ENCODE results near the gene COLEC11.
"Not testable (repeated sequence)": the region's sequence is repeated elsewhere in the genome, so short reads cannot be mapped to it uniquely, and the experiment has no call there.

Gene COLEC11

GRCh38 chr2:3576263-3576630 is 18.7 kb upstream of the COLEC11 start:
- ATAC-seq; DNase-seq (ENCODE audit: low spot score in 2 of 2); H3K9me3 Mint-ChIP-seq: not testable (repeated sequence)
- Mint-ChIP-seq H3K4me3 (peak overlapping the region; percentile 93), H3K36me3 (peaks cover 65% of the 10 kb centered on the region), H3K27ac (peak overlapping the region; percentile 90), H3K4me1 (peaks cover 46% of the 10 kb centered on the region)

GRCh38 chr2:3578987-3579386 is 15.9 kb upstream of the COLEC11 start:
- peak overlapping the region; percentile 90 for H3K27ac Mint-ChIP-seq
- peak overlapping the region; percentile 93 for H3K4me3 Mint-ChIP-seq
- no peak for ATAC-seq
- peaks cover 46% of the 10 kb centered on the region for H3K4me1 Mint-ChIP-seq
- H3K36me3 Mint-ChIP-seq, result peaks cover 92% of the 10 kb centered on the region
- H3K9me3 Mint-ChIP-seq, result no peaks in the 10 kb centered on the region
- no peak for DNase-seq (ENCODE audit: low spot score in 2 of 2)

GRCh38 chr2:3580449-3580848 is 14.5 kb upstream of the COLEC11 start:
- H3K4me3 Mint-ChIP-seq, result no peak overlapping the region
- no peaks in the 10 kb centered on the region for H3K9me3 Mint-ChIP-seq
- ATAC-seq (no peak), DNase-seq (ENCODE audit: low spot score in 2 of 2) (no peak)
- H3K27ac Mint-ChIP-seq, result no peak overlapping the region
- peaks cover 92% of the 10 kb centered on the region for H3K36me3 Mint-ChIP-seq
- H3K4me1 Mint-ChIP-seq, result peaks cover 46% of the 10 kb centered on the region

- Mint-ChIP-seq H3K4me3 (no peak overlapping the region), H3K27ac (no peak overlapping the region)
Measured at GRCh38 chr2:3581367-3582262, 13.3 kb upstream of the COLEC11 start.

GRCh38 chr2:3584076-3584475 is 10.8 kb upstream of the COLEC11 start:
- Mint-ChIP-seq H3K27ac (no peak overlapping the region), H3K36me3 (peaks cover 59% of the 10 kb centered on the region), H3K4me1 (peaks cover 12% of the 10 kb centered on the region), H3K4me3 (no peak overlapping the region), H3K9me3 (no peaks in the 10 kb centered on the region)
- DNase-seq (ENCODE audit: low spot score in 2 of 2) (no peak), ATAC-seq (no peak)

More at GRCh38 chr2:3581367-3582262, 13.3 kb upstream of the COLEC11 start:
- H3K4me1 Mint-ChIP-seq, result peaks cover 37% of the 10 kb centered on the region
- H3K9me3 Mint-ChIP-seq, result no peaks in the 10 kb centered on the region
- no peak for DNase-seq (ENCODE audit: low spot score in 2 of 2)
- ATAC-seq, result no peak
- H3K36me3 Mint-ChIP-seq, result peaks cover 80% of the 10 kb centered on the region

GRCh38 chr2:3584608-3585260 is 10.2 kb upstream of the COLEC11 start:
- Mint-ChIP-seq H3K27ac (no peak overlapping the region), H3K4me1 (peaks cover 5% of the 10 kb centered on the region), H3K4me3 (no peak overlapping the region), H3K36me3 (peaks cover 57% of the 10 kb centered on the region), H3K9me3 (no peaks in the 10 kb centered on the region)
- no peak for DNase-seq (ENCODE audit: low spot score in 2 of 2)
- no peak for ATAC-seq

- DNase-seq (ENCODE audit: low spot score in 2 of 2) (no peak), ATAC-seq (no peak)
- H3K27ac Mint-ChIP-seq, result no peak overlapping the region
- H3K4me1 Mint-ChIP-seq, result peaks cover 2% of the 10 kb centered on the region
- no peak overlapping the region for H3K4me3 Mint-ChIP-seq
- no peaks in the 10 kb centered on the region for H3K9me3 Mint-ChIP-seq
- peaks cover 49% of the 10 kb centered on the region for H3K36me3 Mint-ChIP-seq
Measured at GRCh38 chr2:3585261-3586109, 9.4 kb upstream of the COLEC11 start.

- no peaks in the 10 kb centered on the region for H3K9me3 Mint-ChIP-seq
- DNase-seq (ENCODE audit: low spot score in 2 of 2), result no peak
- H3K4me3 Mint-ChIP-seq, result no peak overlapping the region
- H3K27ac Mint-ChIP-seq, result no peak overlapping the region
- no peaks in the 10 kb centered on the region for H3K4me1 Mint-ChIP-seq
- no peak for ATAC-seq
- peaks cover 42% of the 10 kb centered on the region for H3K36me3 Mint-ChIP-seq
Measured at GRCh38 chr2:3586220-3586619, 8.7 kb upstream of the COLEC11 start.

GRCh38 chr2:3587021-3587420 is 7.9 kb upstream of the COLEC11 start:
- H3K4me1 Mint-ChIP-seq, result no peaks in the 10 kb centered on the region
- ATAC-seq (no peak), DNase-seq (ENCODE audit: low spot score in 2 of 2) (no peak)
- no peak overlapping the region for H3K4me3 Mint-ChIP-seq
- H3K27ac Mint-ChIP-seq, result no peak overlapping the region
- no peaks in the 10 kb centered on the region for H3K9me3 Mint-ChIP-seq
- peaks cover 34% of the 10 kb centered on the region for H3K36me3 Mint-ChIP-seq

- no peaks in the 10 kb centered on the region for H3K9me3 Mint-ChIP-seq
- no peak for DNase-seq (ENCODE audit: low spot score in 2 of 2)
- ATAC-seq, result no peak
- no peaks in the 10 kb centered on the region for H3K4me1 Mint-ChIP-seq
- peaks cover 30% of the 10 kb centered on the region for H3K36me3 Mint-ChIP-seq
- H3K4me3 Mint-ChIP-seq, result no peak overlapping the region
- no peak overlapping the region for H3K27ac Mint-ChIP-seq
Measured at GRCh38 chr2:3587432-3587831, 7.5 kb upstream of the COLEC11 start.

GRCh38 chr2:3588084-3588483 is 6.8 kb upstream of the COLEC11 start:
- Mint-ChIP-seq H3K4me1 (no peaks in the 10 kb centered on the region), H3K36me3 (peaks cover 23% of the 10 kb centered on the region), H3K4me3 (no peak overlapping the region), H3K9me3 (no peaks in the 10 kb centered on the region), H3K27ac (no peak overlapping the region)
- no peak for ATAC-seq
- DNase-seq (ENCODE audit: low spot score in 2 of 2), result no peak

- Mint-ChIP-seq H3K36me3 (peaks cover 13% of the 10 kb centered on the region), H3K9me3 (no peaks in the 10 kb centered on the region), H3K27ac (no peak overlapping the region), H3K4me1 (no peaks in the 10 kb centered on the region), H3K4me3 (no peak overlapping the region)
- ATAC-seq, result no peak
- DNase-seq (ENCODE audit: low spot score in 2 of 2), result no peak
Measured at GRCh38 chr2:3589086-3589485, 5.8 kb upstream of the COLEC11 start.

GRCh38 chr2:3595404-3595803 is 492 bp downstream of the COLEC11 start:
- peaks cover 16% of the 10 kb centered on the region for H3K4me1 Mint-ChIP-seq
- H3K9me3 Mint-ChIP-seq, result no peaks in the 10 kb centered on the region
- H3K4me3 Mint-ChIP-seq, result no peak overlapping the region
- DNase-seq (ENCODE audit: low spot score in 2 of 2), result no peak
- H3K27ac Mint-ChIP-seq, result no peak overlapping the region
- no peak for ATAC-seq
- H3K36me3 Mint-ChIP-seq, result no peaks in the 10 kb centered on the region

- Mint-ChIP-seq H3K27ac (no peak overlapping the region), H3K4me3 (no peak overlapping the region), H3K36me3 (no peaks in the 10 kb centered on the region), H3K4me1 (peaks cover 16% of the 10 kb centered on the region), H3K9me3 (no peaks in the 10 kb centered on the region)
- no peak for DNase-seq (ENCODE audit: low spot score in 2 of 2)
- ATAC-seq, result peak; percentile 85
Measured at GRCh38 chr2:3595985-3596384, 1.1 kb downstream of the COLEC11 start.

- peaks cover 16% of the 10 kb centered on the region for H3K4me1 Mint-ChIP-seq
- no peak for ATAC-seq
- no peaks in the 10 kb centered on the region for H3K36me3 Mint-ChIP-seq
- DNase-seq (ENCODE audit: low spot score in 2 of 2), result peak in 1 of 2 donors; percentile 26
- H3K4me3 Mint-ChIP-seq, result no peak overlapping the region
- H3K9me3 Mint-ChIP-seq, result no peaks in the 10 kb centered on the region
- no peak overlapping the region for H3K27ac Mint-ChIP-seq
Measured at GRCh38 chr2:3596901-3597417, 2.0 kb downstream of the COLEC11 start.
